Right lobe of liver (tissue), 4 donors: Measurements from ENCODE around the gene CCDC33.

ENCODE experiments used
- POLR2A ChIP-seq: fragments of 450-650 bp; IDR thresholded peaks from one replicate; pipeline ENCODE4 v1.6.1; 2017; ENCODE audit warnings: antibody characterized with exemption, mild to moderate bottlenecking
- TF ChIP-seq, protein P1 (sequence below), 4 donors: fragments of 200-600 bp in 3 of 4; fragments of 450-650 bp in 1 of 4; IDR thresholded peaks; one replicate each; pipeline versions ENCODE4 v1.5.1 to v1.8.0; 2016 to 2022; ENCODE audit warnings: antibody characterized with exemption in 4 of 4, mild to moderate bottlenecking in 2 of 4
- donor health status: DM: no; HTN: no; CAD: no.
- donor health status: DM: no; HTN: no; CAD: no.
- donor health status: DM: no; HTN: yes; CAD: no.

DNA sequence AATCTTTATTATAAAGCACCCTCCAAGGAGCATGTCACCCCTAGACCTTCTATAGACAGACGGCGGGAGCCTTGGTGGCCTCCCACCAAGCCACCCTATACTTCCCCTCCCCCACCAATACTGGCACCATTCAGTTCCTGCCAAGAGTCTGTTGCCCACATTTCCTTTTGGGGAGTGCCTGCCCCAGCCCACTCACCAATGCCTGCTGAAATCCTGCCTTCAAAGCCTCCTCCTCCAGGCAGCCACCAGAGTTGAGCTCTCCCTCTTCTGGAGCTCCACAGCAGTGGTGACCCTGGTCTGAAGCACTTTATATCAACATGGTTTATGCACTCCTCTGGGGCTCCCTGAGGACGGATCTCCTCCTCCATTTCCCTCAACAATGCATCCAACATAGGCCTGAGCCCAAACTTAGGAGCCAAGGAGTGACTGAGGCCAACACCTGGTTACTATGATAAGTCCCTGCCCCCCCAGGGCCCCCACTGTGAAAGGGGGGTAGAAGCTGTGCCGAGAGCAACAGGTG, 8.8 kb downstream of the CCDC33 start:
- TF ChIP-seq POLR2A = no peak
- TF ChIP-seq, protein P1, sequence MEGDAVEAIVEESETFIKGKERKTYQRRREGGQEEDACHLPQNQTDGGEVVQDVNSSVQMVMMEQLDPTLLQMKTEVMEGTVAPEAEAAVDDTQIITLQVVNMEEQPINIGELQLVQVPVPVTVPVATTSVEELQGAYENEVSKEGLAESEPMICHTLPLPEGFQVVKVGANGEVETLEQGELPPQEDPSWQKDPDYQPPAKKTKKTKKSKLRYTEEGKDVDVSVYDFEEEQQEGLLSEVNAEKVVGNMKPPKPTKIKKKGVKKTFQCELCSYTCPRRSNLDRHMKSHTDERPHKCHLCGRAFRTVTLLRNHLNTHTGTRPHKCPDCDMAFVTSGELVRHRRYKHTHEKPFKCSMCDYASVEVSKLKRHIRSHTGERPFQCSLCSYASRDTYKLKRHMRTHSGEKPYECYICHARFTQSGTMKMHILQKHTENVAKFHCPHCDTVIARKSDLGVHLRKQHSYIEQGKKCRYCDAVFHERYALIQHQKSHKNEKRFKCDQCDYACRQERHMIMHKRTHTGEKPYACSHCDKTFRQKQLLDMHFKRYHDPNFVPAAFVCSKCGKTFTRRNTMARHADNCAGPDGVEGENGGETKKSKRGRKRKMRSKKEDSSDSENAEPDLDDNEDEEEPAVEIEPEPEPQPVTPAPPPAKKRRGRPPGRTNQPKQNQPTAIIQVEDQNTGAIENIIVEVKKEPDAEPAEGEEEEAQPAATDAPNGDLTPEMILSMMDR (IDR thresholded peaks at IDR 0.05) = no peak
